Measurements from ENCODE around the gene ZNF577.
"Not testable (repeated sequence)": the region's sequence is repeated elsewhere in the genome, so short reads cannot be mapped to it uniquely, and the experiment has no call there.

ZNF577 gene

DNA sequence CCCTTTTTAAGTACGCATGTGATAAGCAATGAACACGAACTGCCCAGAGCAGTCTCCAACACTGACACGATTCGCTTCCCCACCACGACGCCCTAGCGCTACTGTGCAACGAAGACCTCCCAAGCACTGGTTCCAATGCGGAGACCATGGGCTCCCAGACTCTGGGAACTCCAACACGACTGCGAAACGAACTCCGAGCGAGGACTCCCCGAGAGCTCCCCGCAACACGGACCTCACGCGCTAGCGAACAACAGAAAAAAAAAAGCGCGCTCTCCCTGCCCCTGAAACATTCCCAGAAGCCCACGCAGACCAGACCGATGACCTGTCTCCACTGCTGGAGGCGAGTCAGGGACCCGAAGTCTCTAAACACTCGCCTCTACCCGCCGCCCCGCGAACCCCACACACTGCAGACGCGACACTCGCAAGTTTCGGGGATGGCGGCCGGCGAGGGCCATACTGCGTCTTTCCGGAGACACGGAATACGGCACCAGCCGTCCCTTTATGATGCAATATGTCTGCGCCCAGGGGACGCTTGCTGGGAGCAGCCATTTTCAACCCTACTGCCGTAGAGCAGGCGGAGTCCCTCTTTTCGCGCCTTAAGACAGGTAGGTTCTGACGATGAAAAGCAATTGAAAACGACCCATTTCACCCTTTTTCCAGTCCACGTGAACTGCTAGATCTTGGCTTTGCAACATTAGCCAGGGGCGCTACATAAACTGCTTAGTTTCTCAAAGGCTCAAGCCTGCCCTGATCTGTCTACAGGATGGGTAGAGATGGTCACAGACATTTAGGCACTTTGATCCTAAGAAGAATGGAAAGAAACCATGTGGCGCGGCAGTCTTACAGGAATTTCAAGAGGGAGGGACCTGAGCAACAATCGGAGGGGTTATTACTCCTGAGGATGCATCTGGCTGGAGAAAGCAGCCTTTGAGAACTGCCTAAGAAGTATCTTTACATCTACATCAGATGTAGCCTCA lies at the start of gene ZNF577:
ZNF577 (minus strand) TSS at position 430 of the 977 bp plus-strand sequence. CDS start 7,569 bp downstream, outside the sequence.
- DNase-seq (ENCODE audit: insufficient read length, low spot score) (peak; percentile 84), FAIRE-seq (peak; percentile 80)

GRCh38 chr19:51931921-51932320 lies 44.2 kb upstream of the ZNF577 start:
- FAIRE-seq (no peak), DNase-seq (ENCODE audit: insufficient read length, low spot score) (no peak)

DNA sequence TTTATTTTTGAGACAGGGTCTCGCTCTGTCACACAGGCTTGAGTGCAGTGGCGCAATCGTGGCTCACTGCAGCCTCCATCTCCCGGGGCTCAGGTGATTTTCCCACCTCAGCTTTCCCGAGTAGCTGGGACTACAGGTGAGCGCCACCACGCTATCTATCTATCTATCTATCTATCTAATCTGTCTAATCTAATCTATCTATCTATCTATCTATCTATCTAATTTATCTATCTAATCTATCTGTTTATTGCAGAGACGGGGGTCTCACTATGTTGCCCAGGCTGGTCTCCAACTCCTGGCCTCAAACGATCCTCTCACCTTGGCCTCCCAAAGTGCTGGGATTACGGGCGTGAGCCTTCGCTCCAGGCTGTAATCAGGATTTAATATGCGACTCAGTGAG lies 40.1 kb upstream of the ZNF577 start:
- FAIRE-seq = no peak

DNA sequence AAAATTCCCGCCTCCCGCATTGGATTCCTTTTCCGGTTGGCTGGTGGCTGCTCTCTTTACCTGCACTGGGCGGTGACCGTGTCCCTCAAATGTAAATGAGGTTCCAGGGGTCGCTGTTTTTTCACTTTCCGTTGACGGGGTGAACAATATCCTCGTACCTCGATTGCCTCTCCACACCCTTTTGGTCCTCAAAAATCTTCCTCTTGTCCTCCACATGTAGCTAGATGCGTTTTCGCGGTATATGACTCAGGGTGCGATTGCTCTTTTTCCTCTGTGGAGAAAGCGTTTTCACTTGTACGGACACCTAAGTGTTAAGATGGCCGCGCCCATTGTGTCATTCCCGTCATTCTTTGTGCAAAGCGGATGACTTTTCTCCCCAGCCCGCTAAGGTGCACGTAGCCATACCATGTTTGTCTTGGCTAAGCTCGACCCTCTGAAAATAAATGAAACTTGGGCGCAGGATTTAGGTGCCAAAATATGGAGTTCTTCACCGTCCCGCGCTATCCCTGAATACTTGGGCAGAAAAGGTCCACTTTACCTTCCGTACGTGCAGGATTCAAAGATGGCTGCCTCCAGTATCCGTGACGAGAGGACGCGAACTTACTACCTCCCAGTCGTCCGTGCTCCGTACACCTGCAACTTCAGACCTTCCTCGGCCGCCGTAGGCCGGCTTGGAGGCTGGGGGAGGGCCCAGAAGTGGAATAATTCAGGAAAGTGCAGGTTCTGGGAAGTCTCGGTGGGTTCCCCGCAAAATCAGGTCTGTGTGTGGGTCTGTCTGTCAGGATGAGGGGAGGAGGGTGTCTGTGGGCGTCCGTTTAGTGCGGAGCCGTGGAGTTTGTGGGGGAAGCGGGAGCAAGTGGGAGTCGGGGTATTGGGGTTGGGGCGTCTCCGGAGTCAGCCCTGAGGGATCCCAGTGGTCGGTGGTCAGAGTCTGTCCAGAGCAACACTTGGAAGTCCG lies 39.3 kb upstream of the ZNF577 start, which contains the start of gene ZNF613:
ZNF613 (plus strand) TSS at position 689 of the 958 bp plus-strand sequence. CDS start 8,749 bp downstream, outside the sequence.
- FAIRE-seq (peak; percentile 88), DNase-seq (ENCODE audit: insufficient read length, low spot score) (peak; percentile 81)

More for the DNA sequence above, 40.1 kb upstream of the ZNF577 start:
- DNase-seq (ENCODE audit: insufficient read length, low spot score) = no peak

DNA sequence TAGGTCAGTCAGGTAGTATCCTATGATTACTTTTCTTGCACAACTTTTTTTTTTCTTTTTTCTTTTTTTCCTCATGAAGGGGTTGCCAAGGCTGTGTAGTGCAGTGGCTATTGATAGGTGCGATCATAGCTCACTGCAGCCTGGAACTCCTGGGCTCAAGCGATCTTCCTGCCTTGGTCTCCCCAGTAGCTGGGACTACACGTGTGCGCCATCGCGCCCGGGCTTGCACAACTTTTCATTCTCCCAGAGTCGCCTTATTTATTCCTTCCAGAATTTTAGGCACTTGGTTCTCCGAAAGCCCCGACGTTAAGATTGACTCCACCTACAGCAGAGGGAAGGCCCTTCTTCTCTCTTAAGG lies 38.7 kb upstream of the ZNF577 start:
- no peak for DNase-seq (ENCODE audit: insufficient read length, low spot score)
- no peak for FAIRE-seq

DNA sequence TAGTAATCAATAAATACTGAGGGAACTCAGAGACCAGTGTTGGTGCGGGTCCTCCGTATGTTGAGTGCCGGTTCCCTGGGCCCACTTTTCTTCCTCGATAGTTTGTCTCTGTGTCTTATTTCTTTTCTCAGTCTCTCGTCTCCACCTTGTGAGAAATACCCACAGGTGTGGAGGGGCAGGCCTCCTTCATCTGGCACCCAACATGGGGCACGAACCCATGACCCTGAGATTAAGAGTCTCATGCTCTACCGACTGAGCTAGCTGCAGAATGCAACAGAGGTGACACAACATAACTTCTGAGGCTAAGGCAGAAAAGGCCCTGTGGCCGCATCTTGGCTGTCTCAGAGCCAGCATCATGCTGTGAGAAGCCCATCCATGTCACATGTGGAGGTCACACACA lies 34.2 kb upstream of the ZNF577 start:
- FAIRE-seq (no peak), DNase-seq (ENCODE audit: insufficient read length, low spot score) (no peak)

- DNase-seq (ENCODE audit: insufficient read length, low spot score) (no peak), FAIRE-seq (no peak)
Observed at GRCh38 chr19:51919606-51920005, 31.9 kb upstream of the ZNF577 start.

GRCh38 chr19:51916167-51916566 lies 28.4 kb upstream of the ZNF577 start:
- no peak for DNase-seq (ENCODE audit: insufficient read length, low spot score)
- no peak for FAIRE-seq

DNA sequence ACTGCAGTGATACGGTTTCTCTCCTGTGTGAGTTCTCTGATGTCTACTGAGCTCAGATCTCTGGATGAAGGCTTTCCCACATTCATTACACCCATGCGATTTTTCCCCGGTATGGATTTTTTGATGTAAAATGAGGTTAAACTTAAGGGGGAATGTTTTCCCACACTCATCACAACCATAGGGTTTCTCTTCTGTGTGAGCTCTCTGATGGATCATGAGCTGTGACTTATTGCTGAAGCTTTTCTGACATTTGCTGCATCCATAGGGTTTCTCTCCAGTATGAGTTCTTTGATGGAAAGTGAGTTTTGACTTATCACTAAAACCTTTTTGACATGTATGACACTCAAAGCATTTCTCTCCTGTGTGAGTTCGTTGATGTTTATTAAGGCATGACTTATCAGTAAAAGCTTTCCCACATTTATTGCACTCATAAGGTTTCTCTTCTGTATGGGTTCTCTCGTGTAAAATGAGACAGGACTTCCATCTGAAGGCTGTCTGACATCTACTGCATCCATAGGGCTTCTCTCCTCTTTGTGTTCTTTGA lies 27.6 kb upstream of the ZNF577 start:
- no peak for FAIRE-seq

GRCh38 chr19:51907981-51908380 lies 20.2 kb upstream of the ZNF577 start:
- FAIRE-seq = not testable (repeated sequence)

More for the DNA sequence above, 27.6 kb upstream of the ZNF577 start:
- DNase-seq (ENCODE audit: insufficient read length, low spot score) = no peak

DNA sequence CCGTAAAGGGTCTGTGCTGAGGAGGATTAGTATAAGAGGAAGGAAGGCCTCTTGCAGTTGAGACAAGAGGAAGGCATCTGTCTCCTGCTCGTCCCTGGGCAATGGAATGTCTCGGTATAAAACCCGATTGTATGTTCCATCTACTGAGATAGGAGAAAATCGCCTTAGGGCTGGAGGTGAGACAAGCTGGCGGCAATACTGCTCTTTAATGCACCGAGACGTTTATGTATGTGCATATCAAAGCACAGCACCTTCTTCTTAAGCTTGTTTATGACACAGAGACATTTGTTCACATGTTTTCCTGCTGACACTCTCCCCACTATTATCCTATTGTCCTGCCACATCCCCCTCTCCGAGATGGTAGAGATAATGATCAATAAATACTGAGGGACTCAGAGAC lies 18.4 kb upstream of the ZNF577 start:
- not testable (repeated sequence) for DNase-seq (ENCODE audit: insufficient read length, low spot score); FAIRE-seq

More at GRCh38 chr19:51907981-51908380, 20.2 kb upstream of the ZNF577 start:
- not testable (repeated sequence) for DNase-seq (ENCODE audit: insufficient read length, low spot score)

DNA sequence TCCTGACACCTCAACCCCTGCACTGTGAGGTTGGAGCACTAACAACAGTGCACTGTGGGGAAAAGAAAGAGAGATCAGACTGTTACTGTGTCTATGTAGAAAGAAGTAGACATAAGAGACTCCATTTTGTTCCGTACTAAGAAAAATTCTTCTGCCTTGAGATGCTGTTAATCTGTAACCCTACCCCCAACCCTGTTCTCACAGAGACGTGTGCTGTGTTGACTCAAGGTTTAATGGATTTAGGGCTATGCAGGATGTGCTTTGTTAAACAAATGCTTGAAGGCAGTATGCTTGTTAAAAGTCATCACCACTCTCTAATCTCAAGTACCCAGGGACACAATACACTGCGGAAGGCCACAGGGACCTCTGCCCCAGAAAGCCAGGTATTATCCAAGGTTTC lies 17.9 kb upstream of the ZNF577 start:
- FAIRE-seq; DNase-seq (ENCODE audit: insufficient read length, low spot score): not testable (repeated sequence)

DNA sequence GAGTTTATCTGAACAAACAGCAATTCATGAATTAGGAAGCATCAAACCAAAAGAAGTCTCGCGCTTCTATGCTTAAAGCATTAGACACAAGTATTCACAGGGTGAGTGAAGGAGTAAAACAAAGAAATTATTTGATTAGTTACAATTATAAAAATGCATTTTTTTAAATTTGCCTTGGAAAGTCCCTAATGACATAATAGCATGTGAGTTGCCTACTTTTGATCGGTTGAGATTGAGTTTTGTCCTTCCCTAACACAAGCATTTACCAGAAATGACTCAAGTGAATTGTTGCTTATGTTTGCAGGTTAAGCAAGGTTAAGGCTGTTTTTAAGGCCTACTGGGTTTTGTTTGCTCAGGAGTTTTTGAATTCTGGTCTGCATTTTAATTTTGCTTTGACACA lies 17.5 kb upstream of the ZNF577 start:
- FAIRE-seq = no peak

DNA sequence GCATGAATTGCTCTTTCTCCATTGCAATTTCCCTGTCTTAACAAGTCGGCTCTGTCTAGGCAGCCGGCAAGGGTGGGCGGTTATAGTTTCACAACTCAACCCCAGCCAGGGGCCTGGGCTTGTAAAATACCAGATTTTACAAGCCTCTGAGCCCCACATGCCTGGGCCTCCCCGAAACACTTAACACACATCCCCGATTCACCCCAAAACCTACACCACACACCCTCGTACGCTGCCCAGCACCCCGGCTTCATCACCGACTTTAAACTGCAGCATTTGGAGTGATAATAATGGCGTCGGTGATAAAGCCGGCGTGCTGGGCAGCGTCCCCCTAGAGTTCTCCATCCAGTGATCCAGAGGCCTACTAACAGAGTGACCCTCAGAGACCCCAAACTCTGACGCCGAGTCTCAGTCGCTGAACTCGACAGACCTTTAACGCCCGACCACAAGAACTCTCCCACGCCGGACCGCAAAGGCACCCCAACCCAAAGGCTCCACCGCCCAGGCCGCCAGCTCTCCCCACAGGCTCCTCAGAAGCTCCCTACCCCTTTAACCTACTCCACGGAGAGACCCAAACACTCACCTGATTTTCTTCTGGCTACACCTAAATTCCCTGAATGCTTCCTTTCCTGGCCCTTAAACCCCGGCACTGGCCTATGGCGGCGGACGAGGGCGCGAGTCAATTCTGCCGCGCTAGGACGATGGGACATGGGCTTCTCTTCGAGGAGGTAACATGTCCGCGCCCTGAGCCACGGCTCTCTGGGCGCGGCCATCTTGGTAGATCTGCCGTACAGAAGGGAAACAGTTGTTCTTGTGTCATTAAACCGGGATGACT lies 16.8 kb upstream of the ZNF577 start, which contains the start of gene ZNF649:
ZNF649 (minus strand) TSS at position 687 of the 835 bp plus-strand sequence. CDS start 4,910 bp downstream, outside the sequence.
- peak; percentile 79 for DNase-seq (ENCODE audit: insufficient read length, low spot score)

More for the DNA sequence above, 17.5 kb upstream of the ZNF577 start:
- DNase-seq (ENCODE audit: insufficient read length, low spot score) = no peak

DNA sequence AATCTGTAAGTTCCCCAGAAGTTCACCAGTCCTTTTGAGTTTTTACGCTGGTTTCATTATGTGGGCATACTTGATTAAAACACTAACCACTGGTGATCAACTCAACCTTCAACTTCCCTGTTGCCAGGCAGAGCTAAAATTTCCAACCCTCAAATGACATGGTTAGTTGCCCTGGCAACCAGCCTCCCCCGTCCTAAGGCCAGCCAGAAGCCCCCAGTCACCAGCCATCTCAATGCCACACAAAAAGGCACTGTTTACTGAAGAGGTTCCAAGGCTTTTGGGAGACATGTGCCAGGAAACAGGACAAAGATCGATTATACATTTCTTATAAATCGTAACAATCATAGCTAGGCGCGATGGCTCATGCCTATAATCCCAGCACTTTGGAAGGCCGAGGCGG lies 15.4 kb upstream of the ZNF577 start:
- DNase-seq (ENCODE audit: insufficient read length, low spot score) = no peak
- FAIRE-seq = no peak

More for the DNA sequence above, 16.8 kb upstream of the ZNF577 start, which contains the start of gene ZNF649:
- FAIRE-seq = peak; percentile 94

- FAIRE-seq (no peak), DNase-seq (ENCODE audit: insufficient read length, low spot score) (no peak)
Observed at GRCh38 chr19:51901860-51902259, 14.1 kb upstream of the ZNF577 start.

GRCh38 chr19:51891193-51891747 lies 3.5 kb upstream of the ZNF577 start:
- FAIRE-seq (no peak), DNase-seq (ENCODE audit: insufficient read length, low spot score) (no peak)

- no peak for FAIRE-seq
- DNase-seq (ENCODE audit: insufficient read length, low spot score) = no peak
Observed at GRCh38 chr19:51889934-51890333, 2.2 kb upstream of the ZNF577 start.

- DNase-seq (ENCODE audit: insufficient read length, low spot score) (no peak), FAIRE-seq (no peak)
Observed at GRCh38 chr19:51884713-51885112, 3.0 kb downstream of the ZNF577 start.
